ENCODE measurements around the gene TMEM168. TPM values are rescaled to one million over a fixed set of nuclear protein-coding genes. Genes with fewer than 3 reads are reported as not detected.

Gene TMEM168
- total and polyA plus RNA-seq, 2 donors (not counting 3 experiments of a cell fraction or from before 2014, with no cell fraction given), result 23.4 to 24.4 TPM

- BruUV-seq (replicated peaks), result no TSS peak
- CTCF ChIA-PET, result no interaction called here
- POLR2A ChIA-PET, result no interaction called here
Observed at GRCh38 chr7:112802406-112802805, 12.2 kb upstream of the TMEM168 start.

More at GRCh38 chr7:112802406-112802805, 12.2 kb upstream of the TMEM168 start:
- dilution Hi-C loops (cut with MboI; ENCODE audit: extremely low pct_ligation_motif_present, low sequenced_read_pairs) (no loop called here), intact Hi-C loops (cut with micrococcal nuclease) (no loop called here)
- Histone ChIP-seq H3K27me3 (ENCODE audit: control insufficient read depth in 2 of 2, insufficient read depth in 2 of 2, low read length in 2 of 2) (no peaks in the 10 kb centered on the region), H3K79me2 (ENCODE audit: control insufficient read depth, insufficient read depth, low read length) (no peaks in the 10 kb centered on the region), H2AFZ (ENCODE audit: low read depth, low read length) (no peak overlapping the region), H3K9me3 (replicated peaks; ENCODE audit: control insufficient read depth, insufficient read depth, low read length) (no peaks in the 10 kb centered on the region), H3K4me2 (ENCODE audit: insufficient read depth, low read length) (no peak overlapping the region), H3K4me1 (ENCODE audit: control insufficient read depth, extremely low read depth, insufficient read depth, low read length) (no peaks in the 10 kb centered on the region), H3K36me3 (ENCODE audit: control insufficient read depth in 2 of 2, extremely low read depth in 1 of 2, insufficient read depth in 2 of 2, low read length in 2 of 2) (no peaks in the 10 kb centered on the region), H3K9ac (replicated peaks; ENCODE audit: extremely low read depth, insufficient read depth, low read length) (no peak overlapping the region), H3K27ac (ENCODE audit: insufficient read depth, low read depth, low read length) (no peak overlapping the region), H4K20me1 (replicated peaks; ENCODE audit: control insufficient read depth, extremely low read depth, insufficient read depth, low read length) (no peaks in the 10 kb centered on the region), H3K4me3 (replicated peaks in 1 of 3; ENCODE audit: insufficient read depth in 1 of 3, low read depth in 1 of 3, low read length in 3 of 3) (no peak overlapping the region), H3K9me1 (replicated peaks; ENCODE audit: control insufficient read depth, extremely low read depth, insufficient read depth, low read length) (no peaks in the 10 kb centered on the region)
- TF ChIP-seq EZH2 (IDR thresholded peaks at IDR 0.05; ENCODE audit: borderline replicate concordance, low read depth, low read length, severe bottlenecking) (no peak), CTCF (IDR thresholded peaks at IDR 0.05; ENCODE audit: extremely low read depth in 1 of 2, insufficient read depth in 1 of 2, low read depth in 1 of 2, low read length in 2 of 2) (no peak), MAX (IDR thresholded peaks at IDR 0.05; ENCODE audit: insufficient read depth, insufficient read length) (no peak), POLR2AphosphoS5 (IDR thresholded peaks at IDR 0.05; ENCODE audit: insufficient read depth, low read depth, low read length) (no peak), GATA2 (IDR thresholded peaks at IDR 0.05; ENCODE audit: insufficient read depth, insufficient read length, low read depth, low read length) (no peak), FOS (IDR thresholded peaks at IDR 0.05; ENCODE audit: borderline replicate concordance, insufficient read depth, low read length) (no peak), POLR2A (IDR thresholded peaks at IDR 0.05; ENCODE audit: low read depth, low read length) (no peak), JUN (IDR thresholded peaks at IDR 0.05; ENCODE audit: borderline replicate concordance, insufficient read depth, insufficient read length, low read depth) (no peak), MYC (IDR thresholded peaks at IDR 0.05; ENCODE audit: low read depth, low read length) (no peak)
- no peak for DNase-seq (ENCODE audit: low read depth, low spot score)
- FAIRE-seq, result no peak

All from endothelial cell of umbilical vein (primary cell).